Right lobe of liver (tissue), 6 donors: ENCODE measurements around the gene PFKFB3. TPM values are rescaled to one million over a fixed set of nuclear protein-coding genes. Genes with fewer than 3 reads are reported as not detected.
A peak's percentile ranks its signal among the peaks of the same experiment; 100 is the strongest.

Experiments used
- ATAC-seq, 4 donors: fragments of 200-7000 bp; cut with Tn5 transposase; one replicate each; pipeline ENCODE4 v1.9.1; 2020; ENCODE audit warnings: mild to moderate bottlenecking in 4 of 4, moderate library complexity in 4 of 4
- DNase-seq, 3 donors: peaks; one replicate each; pipeline ENCODE4 v3.0.0-alpha.2; 2020
- H3K27ac ChIP-seq, 3 donors: fragments of 200-600 bp; one replicate each; pipeline ENCODE4 v1.8.0; 2022
- H3K27me3 ChIP-seq, 2 donors: fragments of 200-600 bp; one replicate each; pipeline ENCODE4 v1.8.0; 2022
- H3K36me3 ChIP-seq, 4 donors: fragments of 200-600 bp; sonication (generic) in 1 of 4; one replicate each; pipeline versions ENCODE4 v1.5.1 to v1.8.0; 2017 to 2022; ENCODE audit warnings: control low read depth in 1 of 4
- H3K4me1 ChIP-seq, 4 donors: fragments of 200-600 bp; sonication (generic) in 1 of 4; one replicate each; pipeline versions ENCODE4 v1.5.1 to v1.8.0; 2017 to 2022; ENCODE audit warnings: control low read depth in 1 of 4
- H3K4me3 ChIP-seq, 3 donors: fragments of 200-600 bp; one replicate each; pipeline ENCODE4 v1.8.0; 2022
- H3K9me3 ChIP-seq, 4 donors: fragments of 200-600 bp; sonication (generic) in 1 of 4; one replicate each; pipeline versions ENCODE4 v1.5.1 to v1.8.0; 2017 to 2022; ENCODE audit warnings: control low read depth in 1 of 4
- CTCF ChIP-seq, 4 donors: fragments of 200-600 bp in 3 of 4; fragments of 450-650 bp in 1 of 4; IDR thresholded peaks; one replicate each; pipeline versions ENCODE4 v1.5.1 to v1.8.0; 2016 to 2022; ENCODE audit warnings: antibody characterized with exemption in 4 of 4, mild to moderate bottlenecking in 2 of 4
- POLR2A ChIP-seq: fragments of 450-650 bp; IDR thresholded peaks from one replicate; pipeline ENCODE4 v1.6.1; 2017; ENCODE audit warnings: antibody characterized with exemption, mild to moderate bottlenecking
- WGBS: methylation state at CpG from one replicate; pipeline ENCODE4 v1.1.6; 2018; ENCODE audit warnings: low coverage, low lambda C conversion rate; ENCODE audit not compliant: insufficient coverage; ENCODE audit errors: missing lambda C conversion rate; 5-methylcytosine and 5-hydroxymethylcytosine counted together
- intact Hi-C, 2 donors: fragments of 100-400 bp; cut with DNase I; formaldehyde crosslinking; loops; one replicate each; pipeline versions ENCODE4 v1.11.2 to v1.14.1; 2022
- total RNA-seq, 6 experiments: library from RNA; depleted of rRNA in 2 of 6; stranded (reverse); fragments of >200 nt in 2 of 6; fragmentation: NEBNext Ultra II Directional in 3 of 6; extraction: Animal tissue kit (Norgen Biotek cat#: 25700) in 3 of 6; gene quantifications; one replicate each; pipeline versions ENCODE4 v1.1.0 to v1.2.4, GENCODE V29; 2016 to 2023
- donor health status: DM: no; HTN: yes; CAD: no.
- donor health status: DM: no; HTN: no; CAD: no.
- donor health status: DM: no; HTN: no; CAD: no.
- donor health status: DM: no; HTN: yes; CAD: no.
- donor health status: DM: no; HTN: yes; CAD: no.

PFKFB3 gene
- total RNA-seq, 6 experiments from 2014 or later: 6.8 to 57.8 (median 20.8) TPM

GRCh38 chr10:6198171-6198570 lies 4.6 kb upstream of the PFKFB3 start:
- ATAC-seq: no peak
- 77% methylated on average over 5 of the region's 6 CpGs for WGBS

DNA sequence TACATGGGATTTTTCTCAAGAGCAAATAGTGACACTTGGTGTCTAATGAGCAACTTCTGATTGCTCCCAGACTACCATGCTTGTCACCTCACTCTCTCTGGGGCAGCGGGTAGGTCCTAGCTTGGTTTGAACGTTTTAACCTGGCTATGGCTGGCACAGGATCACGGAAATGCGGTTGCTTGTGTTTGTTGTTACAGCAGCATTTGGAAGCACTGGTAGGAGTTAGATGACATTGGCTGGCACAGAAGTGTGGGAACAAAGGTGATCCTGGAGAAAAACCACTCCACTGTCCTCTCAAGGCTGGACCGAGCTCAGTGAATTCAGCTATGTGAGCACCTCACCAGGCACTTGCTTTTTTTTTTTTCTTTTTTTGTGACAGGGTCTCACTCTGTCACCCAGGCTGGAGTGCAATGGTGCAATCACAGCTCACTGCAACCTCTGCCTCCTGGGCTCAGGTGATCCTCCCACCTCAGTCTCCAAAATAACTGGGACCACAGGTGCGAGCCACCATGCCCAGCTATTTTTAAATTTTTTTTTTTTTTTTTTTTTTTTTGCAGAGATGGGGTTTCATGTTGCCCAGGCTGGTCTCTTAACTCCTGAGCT lies 3.5 kb upstream of the PFKFB3 start:
- 36% methylated on average over 6 of the region's 6 CpGs for WGBS
- ATAC-seq (peak; percentile 29 to 57 (median 41)), DNase-seq (peak; percentile 76 to 93 (median 81))
- intact Hi-C loops: no loop called here
- no peaks in the 10 kb centered on the region for H3K27me3 ChIP-seq
- TF ChIP-seq POLR2A: no peak
- no peak for TF ChIP-seq CTCF (IDR thresholded peaks at IDR 0.05)
- H3K9me3 ChIP-seq: no peaks in the 10 kb centered on the region
- no peaks in the 10 kb centered on the region for H3K36me3 ChIP-seq
- peak overlapping the region in 2 of 3 donors; percentile 39 to 40 for H3K27ac ChIP-seq
- no peak overlapping the region for H3K4me3 ChIP-seq
- H3K4me1 ChIP-seq: peaks cover 0 to 48% (median 10%) of the 10 kb centered on the region in 4 donors

More at GRCh38 chr10:6198171-6198570, 4.6 kb upstream of the PFKFB3 start:
- no peak overlapping the region for H3K4me3 ChIP-seq
- no peaks in the 10 kb centered on the region for H3K27me3 ChIP-seq
- no peak for DNase-seq
- H3K36me3 ChIP-seq: no peaks in the 10 kb centered on the region
- intact Hi-C loops: no loop called here
- H3K4me1 ChIP-seq: peaks cover 0 to 42% (median 10%) of the 10 kb centered on the region in 4 donors
- TF ChIP-seq POLR2A: no peak
- TF ChIP-seq CTCF (IDR thresholded peaks at IDR 0.05): no peak
- H3K27ac ChIP-seq: no peak overlapping the region
- H3K9me3 ChIP-seq: no peaks in the 10 kb centered on the region

GRCh38 chr10:6200440-6200733 lies 2.3 kb upstream of the PFKFB3 start:
- H3K4me3 ChIP-seq: no peak overlapping the region
- H3K9me3 ChIP-seq: no peaks in the 10 kb centered on the region
- TF ChIP-seq POLR2A: no peak
- no peak for TF ChIP-seq CTCF (IDR thresholded peaks at IDR 0.05)
- ATAC-seq: no peak
- no peak for DNase-seq
- WGBS: 43% methylated on average over 2 of the region's 6 CpGs
- H3K27ac ChIP-seq: peak overlapping the region in 1 of 3 donors; percentile 40
- H3K27me3 ChIP-seq: no peaks in the 10 kb centered on the region
- intact Hi-C loops: loop anchor here (5.0 kb wide), 1 partner anchor 202 kb away; no protein-coding TSS in a partner anchor
- peaks cover 0 to 51% (median 10%) of the 10 kb centered on the region in 4 donors for H3K4me1 ChIP-seq
- no peaks in the 10 kb centered on the region for H3K36me3 ChIP-seq

GRCh38 chr10:6200734-6201515 lies 1.8 kb upstream of the PFKFB3 start:
- DNase-seq: peak; percentile 58 to 82 (median 82)
- no peak for TF ChIP-seq CTCF (IDR thresholded peaks at IDR 0.05)
- peak; percentile 24 for TF ChIP-seq POLR2A
- Histone ChIP-seq H3K4me1 (peaks cover 0 to 51% (median 10%) of the 10 kb centered on the region in 4 donors), H3K27ac (peak overlapping the region; percentile 44 to 80 (median 68)), H3K36me3 (no peaks in the 10 kb centered on the region), H3K9me3 (no peaks in the 10 kb centered on the region), H3K4me3 (peak overlapping the region; percentile 20 to 84 (median 61)), H3K27me3 (no peaks in the 10 kb centered on the region)
- peak; percentile 2 to 50 (median 33) for ATAC-seq
- intact Hi-C loops: loop anchor here (5.0 kb wide), 1 partner anchor 201 kb away; no protein-coding TSS in a partner anchor
- 0% methylated on average over 20 of the region's 59 CpGs for WGBS
